Natural killer cell (primary cell): ENCODE data around the gene SORL1. TPM values are rescaled to one million over a fixed set of nuclear protein-coding genes. Genes with fewer than 3 reads are reported as not detected.
"Not testable (repeated sequence)": the region's sequence is repeated elsewhere in the genome, so short reads cannot be mapped to it uniquely, and the experiment has no call there.

Source experiments
- ATAC-seq, 3 donors: fragments of 150-1000 bp in 2 of 3; fragments of 200-7000 bp in 1 of 3; cut with Tn5 transposase; 1 replicate in 1 of 3; 2 replicates in 2 of 3; pipeline ENCODE4 v1.10.0; 2021; ENCODE audit warnings: mild to moderate bottlenecking in 2 of 3, moderate library complexity in 2 of 3
- DNase-seq, 2 donors: peaks; one replicate each; pipeline versions ENCODE4 v3.0.0 to v3.0.0-alpha.2; 2013 to 2021; ENCODE audit warnings: mixed read lengths in 1 of 2
- H3K27ac ChIP-seq: one replicate; pipeline ENCODE4 v1.5.1; 2013; ENCODE audit warnings: mild to moderate bottlenecking, low read length
- H3K27me3 ChIP-seq: one replicate; pipeline ENCODE4 v1.6.1; 2013; ENCODE audit warnings: low read length; ENCODE audit not compliant: control insufficient read depth, insufficient read depth
- H3K36me3 ChIP-seq: one replicate; pipeline ENCODE4 v1.6.1; 2013; ENCODE audit warnings: low read length; ENCODE audit not compliant: control insufficient read depth, insufficient read depth
- H3K4me1 ChIP-seq: one replicate; pipeline ENCODE4 v1.6.1; 2013; ENCODE audit warnings: low read length; ENCODE audit not compliant: control insufficient read depth, insufficient read depth
- H3K4me3 ChIP-seq: one replicate; pipeline ENCODE4 v1.5.1; 2013; ENCODE audit warnings: low read length
- H3K9me3 ChIP-seq: one replicate; pipeline ENCODE4 v1.6.1; 2013; ENCODE audit warnings: low read length; ENCODE audit not compliant: control insufficient read depth, insufficient read depth
- H3K27ac Mint-ChIP-seq, 2 donors: one replicate each; pipeline ENCODE4 v1.8.0; 2022; ENCODE audit warnings: mild to moderate bottlenecking in 2 of 2, mixed read lengths in 2 of 2, moderate library complexity in 1 of 2
- H3K27me3 Mint-ChIP-seq, 2 donors: one replicate each; pipeline ENCODE4 v1.8.0; 2022; ENCODE audit warnings: low read depth in 2 of 2, mixed read lengths in 2 of 2
- H3K36me3 Mint-ChIP-seq: one replicate; pipeline ENCODE4 v1.8.0; 2022; ENCODE audit warnings: mixed read lengths
- H3K4me1 Mint-ChIP-seq, 2 donors: one replicate each; pipeline ENCODE4 v1.8.0; 2022; ENCODE audit warnings: mixed read lengths in 2 of 2
- H3K4me3 Mint-ChIP-seq: one replicate; pipeline ENCODE4 v1.8.0; 2022; ENCODE audit warnings: mild to moderate bottlenecking, moderate library complexity, mixed read lengths
- H3K9me3 Mint-ChIP-seq, 2 donors: one replicate each; pipeline ENCODE4 v1.8.0; 2022; ENCODE audit warnings: mixed read lengths in 2 of 2
- WGBS: methylation state at CpG from one replicate; pipeline ENCODE4 v1.1.7; 2013; ENCODE audit warnings: missing lambda C conversion rate; ENCODE audit not compliant: insufficient coverage; 5-methylcytosine and 5-hydroxymethylcytosine counted together
- intact Hi-C: fragments of 100-400 bp; cut with micrococcal nuclease; formaldehyde crosslinking; loops from one replicate; pipeline ENCODE4 v1.14.2; 2022
- total RNA-seq, 4 donors: library from RNA; stranded (reverse); fragments of 120-200 nt in 1 of 4; gene quantifications; one replicate each; pipeline versions ENCODE4 v1.2.3 to v1.2.4, GENCODE V29; 2013 to 2022
- TF ChIP-seq, protein P1 (sequence below): fragments of 200-600 bp; IDR thresholded peaks from one replicate; pipeline ENCODE4 v1.8.0; 2022; ENCODE audit warnings: antibody characterized with exemption

SORL1 gene
- total RNA-seq, 3 donors from 2014 or later (not counting 1 experiment from before 2014, with no cell fraction given): 386 to 519 (median 456) TPM

DNA sequence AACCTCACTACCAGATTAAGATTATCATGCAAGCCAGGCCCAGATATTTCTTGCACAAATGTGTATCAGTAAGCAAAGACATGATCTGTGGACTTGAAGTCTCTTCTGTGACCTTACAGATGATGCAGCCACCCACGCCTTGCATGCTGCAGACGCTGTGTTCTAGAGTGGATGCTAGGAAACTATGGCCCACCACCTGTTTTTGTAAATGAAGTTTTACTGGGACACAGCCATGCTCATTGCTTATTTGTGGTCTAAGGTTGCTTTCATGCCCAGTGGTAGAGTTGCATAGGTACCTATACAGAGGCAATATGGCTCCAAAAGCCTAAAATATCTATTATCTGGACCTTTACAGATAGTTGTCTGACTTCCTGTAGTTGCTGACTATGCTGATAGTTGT lies 48.2 kb downstream of the SORL1 start:
- TF ChIP-seq, protein P1, sequence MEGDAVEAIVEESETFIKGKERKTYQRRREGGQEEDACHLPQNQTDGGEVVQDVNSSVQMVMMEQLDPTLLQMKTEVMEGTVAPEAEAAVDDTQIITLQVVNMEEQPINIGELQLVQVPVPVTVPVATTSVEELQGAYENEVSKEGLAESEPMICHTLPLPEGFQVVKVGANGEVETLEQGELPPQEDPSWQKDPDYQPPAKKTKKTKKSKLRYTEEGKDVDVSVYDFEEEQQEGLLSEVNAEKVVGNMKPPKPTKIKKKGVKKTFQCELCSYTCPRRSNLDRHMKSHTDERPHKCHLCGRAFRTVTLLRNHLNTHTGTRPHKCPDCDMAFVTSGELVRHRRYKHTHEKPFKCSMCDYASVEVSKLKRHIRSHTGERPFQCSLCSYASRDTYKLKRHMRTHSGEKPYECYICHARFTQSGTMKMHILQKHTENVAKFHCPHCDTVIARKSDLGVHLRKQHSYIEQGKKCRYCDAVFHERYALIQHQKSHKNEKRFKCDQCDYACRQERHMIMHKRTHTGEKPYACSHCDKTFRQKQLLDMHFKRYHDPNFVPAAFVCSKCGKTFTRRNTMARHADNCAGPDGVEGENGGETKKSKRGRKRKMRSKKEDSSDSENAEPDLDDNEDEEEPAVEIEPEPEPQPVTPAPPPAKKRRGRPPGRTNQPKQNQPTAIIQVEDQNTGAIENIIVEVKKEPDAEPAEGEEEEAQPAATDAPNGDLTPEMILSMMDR: no peak
- intact Hi-C loops: no loop called here
- WGBS: 97% methylated on average over 2 of the region's 2 CpGs
- Mint-ChIP-seq H3K4me3 (no peak overlapping the region), H3K27me3 (no peaks in the 10 kb centered on the region), H3K27ac (peak overlapping the region; percentile 35 to 73), H3K4me1 (peaks cover 53 to 56% of the 10 kb centered on the region in 2 donors), H3K9me3 (no peaks in the 10 kb centered on the region), H3K36me3 (peaks cover 28% of the 10 kb centered on the region)
- no peak overlapping the region for H3K4me3 ChIP-seq
- no peaks in the 10 kb centered on the region for H3K9me3 ChIP-seq
- no peaks in the 10 kb centered on the region for H3K27me3 ChIP-seq
- H3K36me3 ChIP-seq: peaks cover 68% of the 10 kb centered on the region
- no peak for DNase-seq
- no peak overlapping the region for H3K27ac ChIP-seq
- ATAC-seq: no peak
- peaks cover 8% of the 10 kb centered on the region for H3K4me1 ChIP-seq

- Mint-ChIP-seq H3K4me3 (no peak overlapping the region), H3K27me3 (no peaks in the 10 kb centered on the region), H3K4me1 (peaks cover 50 to 52% of the 10 kb centered on the region in 2 donors), H3K27ac (peak overlapping the region; percentile 62 to 73), H3K9me3 (no peaks in the 10 kb centered on the region), H3K36me3 (peaks cover 32% of the 10 kb centered on the region)
- no peak for ATAC-seq
- WGBS: no CpG with 5 or more reads among the region's 1 CpG
- intact Hi-C loops: no loop called here
- no peak overlapping the region for H3K4me3 ChIP-seq
- no peaks in the 10 kb centered on the region for H3K27me3 ChIP-seq
- no peak overlapping the region for H3K27ac ChIP-seq
- H3K4me1 ChIP-seq: peaks cover 5% of the 10 kb centered on the region
- peaks cover 70% of the 10 kb centered on the region for H3K36me3 ChIP-seq
- TF ChIP-seq, protein P1: no peak
- no peak for DNase-seq
- H3K9me3 ChIP-seq: no peaks in the 10 kb centered on the region
Observed at GRCh38 chr11:121500717-121501116, 48.6 kb downstream of the SORL1 start.

DNA sequence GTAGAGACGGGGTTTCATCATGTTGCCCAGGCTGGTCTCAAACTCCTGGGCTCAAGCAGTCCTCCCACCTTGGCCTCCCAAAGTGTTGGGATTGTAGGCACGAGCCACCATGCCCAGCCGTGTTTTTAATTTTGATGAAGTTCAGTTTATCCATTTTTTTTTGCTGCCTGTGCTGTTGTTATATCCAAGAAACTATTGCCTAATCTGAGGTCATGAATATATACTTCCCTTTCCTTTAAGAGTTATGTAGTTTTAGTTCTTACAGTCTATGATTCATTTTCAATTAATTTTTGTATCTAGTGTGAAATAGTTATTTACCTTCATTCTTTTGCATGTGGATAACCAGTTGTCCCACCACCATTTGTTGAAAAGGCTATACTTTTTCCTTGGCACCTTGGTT lies 50.9 kb downstream of the SORL1 start:
- DNase-seq (no peak), ATAC-seq (no peak)
- Mint-ChIP-seq H3K27me3 (no peaks in the 10 kb centered on the region), H3K27ac (peak overlapping the region; percentile 58 to 93), H3K4me1 (peaks cover 56 to 67% of the 10 kb centered on the region in 2 donors), H3K9me3 (peaks cover 5 to 9% of the 10 kb centered on the region in 2 donors), H3K36me3 (peaks cover 46% of the 10 kb centered on the region), H3K4me3 (no peak overlapping the region)
- Histone ChIP-seq H3K4me1 (no peaks in the 10 kb centered on the region), H3K27me3 (no peaks in the 10 kb centered on the region), H3K4me3 (no peak overlapping the region), H3K36me3 (peaks cover 61% of the 10 kb centered on the region), H3K27ac (no peak overlapping the region), H3K9me3 (peaks cover 4% of the 10 kb centered on the region)
- WGBS: 100% methylated on average over 2 of the region's 3 CpGs
- TF ChIP-seq, protein P1: no peak
- intact Hi-C loops: no loop called here

GRCh38 chr11:121506237-121506636 lies 54.1 kb downstream of the SORL1 start:
- intact Hi-C loops, H3K4me3 Mint-ChIP-seq: not testable (repeated sequence)
- peaks cover 48% of the 10 kb centered on the region for H3K36me3 ChIP-seq

More at GRCh38 chr11:121506237-121506636, 54.1 kb downstream of the SORL1 start:
- peak overlapping the region; percentile 70 to 93 for H3K27ac Mint-ChIP-seq
- not testable (repeated sequence) for H3K9me3 ChIP-seq, H3K27ac ChIP-seq, ATAC-seq, H3K27me3 ChIP-seq, H3K4me1 ChIP-seq, H3K9me3 Mint-ChIP-seq, H3K4me3 ChIP-seq, H3K27me3 Mint-ChIP-seq, DNase-seq
- peaks cover 34% of the 10 kb centered on the region for H3K36me3 Mint-ChIP-seq
- H3K4me1 Mint-ChIP-seq: peaks cover 57 to 71% of the 10 kb centered on the region in 2 donors
- no CpG with 5 or more reads among the region's 1 CpG for WGBS
